HG02642 (cell line): ENCODE data around the gene DPEP2.

Experiments used
- ATAC-seq: cut with Tn5 transposase; IDR thresholded peaks from one replicate; pipeline ENCODE4 v1.9.1; 2021; ENCODE audit warnings: mild to moderate bottlenecking; ENCODE audit not compliant: unreplicated experiment, poor library complexity

Gene DPEP2

DNA sequence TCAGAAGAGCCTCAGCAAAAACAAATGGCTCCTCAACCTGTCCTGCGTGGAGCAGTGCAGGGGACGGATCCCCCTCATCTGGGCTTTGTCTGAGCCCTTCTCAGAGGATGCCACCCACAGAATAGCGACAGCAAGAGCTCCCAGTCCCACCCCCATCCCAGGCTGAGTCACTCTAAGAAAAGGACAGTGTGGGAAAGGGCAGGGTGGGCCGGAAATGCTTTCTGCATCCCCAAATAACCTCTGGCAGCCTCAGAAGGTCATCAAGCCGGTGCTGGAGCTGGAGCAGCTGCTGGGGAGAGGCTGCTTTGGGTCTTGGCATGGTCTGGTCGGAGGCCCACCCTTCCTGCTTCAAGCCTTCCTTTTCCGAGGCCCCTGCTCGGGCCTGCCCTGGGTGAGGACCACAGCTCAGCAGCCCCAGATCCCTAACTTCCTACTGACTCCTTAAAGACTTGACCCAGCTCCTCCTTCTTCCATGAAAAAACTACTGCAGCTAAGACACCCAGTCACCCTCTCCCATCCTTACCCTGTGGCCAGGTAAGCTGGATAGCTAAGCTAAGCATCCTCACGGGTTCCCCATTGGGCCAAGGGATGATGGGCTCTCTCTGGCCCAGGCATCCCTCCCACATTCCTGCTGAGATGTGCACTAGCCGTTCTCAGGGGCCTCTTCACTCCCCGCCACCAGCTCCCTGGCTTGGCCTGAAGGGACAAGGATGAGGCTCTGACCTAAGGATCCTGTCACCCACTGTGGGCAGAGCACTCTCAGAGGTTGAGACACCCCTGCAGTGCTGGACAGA is 39.6 kb downstream of the DPEP2 start:
- no peak for ATAC-seq

GRCh38 chr16:67957622-67958021 is 41.7 kb downstream of the DPEP2 start:
- no peak for ATAC-seq

GRCh38 chr16:67954421-67955196 is 44.7 kb downstream of the DPEP2 start:
- no peak for ATAC-seq

DNA sequence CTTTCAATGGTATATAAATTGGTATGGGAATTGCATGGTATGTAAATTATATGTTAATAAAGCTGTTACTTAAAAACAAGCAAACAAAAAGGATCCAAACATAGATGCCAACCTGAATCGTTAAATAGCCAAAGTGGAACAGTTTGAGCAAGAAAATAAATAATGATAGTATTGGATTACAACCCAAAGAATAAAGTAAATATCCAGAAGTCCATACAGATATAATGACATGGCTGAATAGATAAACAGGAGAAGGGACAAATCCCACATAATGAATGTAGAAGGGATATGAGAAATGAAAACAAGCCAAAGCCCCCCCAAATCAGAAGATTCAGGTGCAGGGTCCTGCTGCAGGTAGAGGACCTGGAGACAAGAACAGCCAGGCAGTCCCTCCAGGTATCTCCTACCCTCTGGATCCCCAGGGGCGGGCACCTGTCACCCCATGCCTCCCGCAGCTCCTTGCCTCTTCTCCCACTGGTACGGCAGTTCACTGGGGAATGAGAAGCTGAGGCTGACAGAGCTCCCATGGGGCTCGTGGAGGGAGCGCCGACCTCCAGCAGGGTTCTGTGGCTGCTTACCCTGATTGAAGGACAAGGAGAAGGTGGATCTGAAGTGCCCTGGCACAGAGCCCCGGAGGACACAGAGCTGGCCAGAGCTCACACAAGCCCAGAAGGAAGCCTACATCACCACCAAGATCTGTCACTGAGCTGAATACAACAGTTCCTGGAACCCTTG is 45.5 kb downstream of the DPEP2 start:
- ATAC-seq, result no peak

DNA sequence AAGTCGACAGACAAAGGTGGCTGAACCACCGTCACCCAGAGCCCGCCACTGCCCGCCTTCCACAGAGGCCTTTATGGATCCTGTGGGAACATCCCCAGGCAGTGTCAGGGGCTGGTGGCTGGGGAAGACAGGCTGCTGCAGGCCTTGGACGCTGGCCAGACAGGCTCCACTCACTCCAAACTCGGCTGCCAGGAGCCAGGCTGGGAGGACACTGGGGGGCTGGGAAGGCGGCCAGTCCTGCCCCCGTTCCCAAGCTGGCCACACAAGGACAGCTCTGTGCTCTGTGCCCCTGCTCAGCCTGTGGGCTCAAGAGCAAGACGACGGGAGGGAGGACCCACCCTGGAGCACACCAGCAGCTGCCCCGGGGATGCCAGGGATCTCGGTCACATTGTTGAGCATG is 47.8 kb downstream of the DPEP2 start:
- ATAC-seq, result no peak

DNA sequence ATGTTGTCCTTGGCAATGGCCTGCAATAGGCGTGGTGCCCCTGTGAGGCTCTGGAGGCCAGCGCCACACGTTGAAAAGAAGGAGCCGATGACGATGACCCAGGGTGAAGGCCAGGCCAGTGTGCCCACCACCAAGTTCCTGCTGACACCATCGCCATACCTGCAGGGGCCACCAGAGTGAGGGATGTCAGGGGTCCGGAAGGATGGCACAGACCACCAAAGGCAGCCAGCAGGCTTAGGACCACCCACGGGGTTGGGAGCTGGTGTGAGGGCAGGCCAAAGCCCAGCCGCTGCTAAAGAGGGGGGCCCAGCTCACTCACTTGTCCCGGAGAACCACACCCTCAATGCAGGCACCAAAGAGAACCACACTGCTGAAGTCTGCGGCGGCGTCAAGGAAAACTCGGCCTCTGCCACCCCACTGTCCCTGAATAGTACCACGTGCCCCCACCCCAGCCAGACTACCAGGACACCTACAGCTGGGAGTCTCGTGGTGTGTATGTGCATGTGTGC is 48.9 kb downstream of the DPEP2 start:
- no peak for ATAC-seq

- no peak for ATAC-seq
Observed at GRCh38 chr16:67949645-67950044, 49.6 kb downstream of the DPEP2 start.

DNA sequence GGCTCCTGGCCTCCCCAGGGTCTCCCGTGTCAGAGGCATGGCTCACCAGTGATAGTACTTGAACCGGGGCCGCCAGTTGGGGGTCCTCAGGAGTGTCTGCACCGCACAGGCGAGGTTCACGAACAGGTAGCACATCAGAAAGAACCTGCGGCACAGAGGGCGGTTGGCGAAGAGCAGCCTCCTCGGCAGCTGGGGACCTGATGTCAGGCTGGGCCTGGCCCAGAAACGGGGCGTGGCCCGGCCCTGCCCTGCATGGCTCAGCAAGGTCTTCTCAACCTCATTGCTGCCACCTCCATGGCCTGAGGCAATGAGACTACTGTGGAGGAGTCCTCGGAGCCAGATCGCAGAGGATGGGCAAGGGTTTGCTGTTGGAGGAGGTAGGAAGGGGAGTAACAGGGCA is 51.3 kb downstream of the DPEP2 start:
- ATAC-seq, result no peak

DNA sequence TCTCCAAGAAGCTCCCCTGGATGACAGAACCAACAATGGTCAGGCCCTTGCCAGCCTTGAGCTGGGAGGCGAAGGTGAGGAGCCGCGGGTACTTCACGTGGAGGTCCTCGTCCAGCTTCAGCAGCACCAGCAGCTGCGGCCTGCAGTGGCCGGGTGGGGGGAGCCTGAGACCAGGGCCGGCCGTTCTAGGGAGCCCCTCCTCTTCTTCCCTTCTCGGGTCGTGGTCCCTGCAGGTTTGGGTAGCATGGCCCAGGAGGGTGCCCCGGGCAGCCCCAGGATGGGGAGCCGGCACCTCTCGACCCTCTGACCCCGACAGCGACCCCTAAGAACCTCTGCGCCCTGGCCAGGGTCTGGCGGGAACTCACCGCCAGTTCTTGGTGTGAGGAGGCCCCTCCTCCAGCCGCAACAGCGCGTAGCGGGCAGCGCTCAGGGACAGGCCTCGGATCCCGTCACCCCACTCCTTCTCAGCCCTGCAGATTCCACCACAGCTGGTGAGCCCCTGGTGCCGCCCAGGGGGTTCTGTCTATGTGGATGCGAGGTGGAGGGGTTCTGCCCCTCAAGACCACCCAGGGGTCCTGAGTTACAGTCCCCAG is 52.2 kb downstream of the DPEP2 start:
- ATAC-seq, result no peak

- ATAC-seq, result no peak
Observed at GRCh38 chr16:67946128-67946569, 53.1 kb downstream of the DPEP2 start.

DNA sequence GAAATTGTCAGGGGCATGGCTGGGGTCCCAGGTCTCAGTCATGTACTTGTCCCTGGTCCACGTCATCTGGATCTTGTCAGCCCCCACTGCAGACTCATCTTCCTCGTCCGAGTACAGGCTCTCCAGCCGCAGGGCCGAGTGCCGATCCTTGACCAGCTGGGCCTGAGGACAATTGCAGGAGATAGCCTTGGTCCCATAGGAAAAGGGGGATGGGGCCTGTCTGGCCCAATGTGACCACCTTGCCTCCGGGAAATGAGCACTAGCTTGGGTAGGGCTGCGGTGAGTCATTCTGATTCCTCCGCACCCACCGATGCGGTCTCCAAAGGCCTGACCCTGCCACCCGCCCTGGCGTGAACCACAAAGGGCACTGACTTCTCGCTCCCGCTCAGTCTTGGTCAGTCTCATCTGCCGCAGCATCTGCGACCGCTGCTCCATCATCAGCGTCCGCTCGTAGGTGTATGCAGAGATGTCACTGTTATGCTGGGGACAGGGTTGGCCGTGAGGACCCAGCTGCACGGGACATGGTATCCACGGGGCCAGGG is 53.8 kb downstream of the DPEP2 start:
- no peak for ATAC-seq

GRCh38 chr16:67944690-67945391 is 54.4 kb downstream of the DPEP2 start:
- no peak for ATAC-seq

DNA sequence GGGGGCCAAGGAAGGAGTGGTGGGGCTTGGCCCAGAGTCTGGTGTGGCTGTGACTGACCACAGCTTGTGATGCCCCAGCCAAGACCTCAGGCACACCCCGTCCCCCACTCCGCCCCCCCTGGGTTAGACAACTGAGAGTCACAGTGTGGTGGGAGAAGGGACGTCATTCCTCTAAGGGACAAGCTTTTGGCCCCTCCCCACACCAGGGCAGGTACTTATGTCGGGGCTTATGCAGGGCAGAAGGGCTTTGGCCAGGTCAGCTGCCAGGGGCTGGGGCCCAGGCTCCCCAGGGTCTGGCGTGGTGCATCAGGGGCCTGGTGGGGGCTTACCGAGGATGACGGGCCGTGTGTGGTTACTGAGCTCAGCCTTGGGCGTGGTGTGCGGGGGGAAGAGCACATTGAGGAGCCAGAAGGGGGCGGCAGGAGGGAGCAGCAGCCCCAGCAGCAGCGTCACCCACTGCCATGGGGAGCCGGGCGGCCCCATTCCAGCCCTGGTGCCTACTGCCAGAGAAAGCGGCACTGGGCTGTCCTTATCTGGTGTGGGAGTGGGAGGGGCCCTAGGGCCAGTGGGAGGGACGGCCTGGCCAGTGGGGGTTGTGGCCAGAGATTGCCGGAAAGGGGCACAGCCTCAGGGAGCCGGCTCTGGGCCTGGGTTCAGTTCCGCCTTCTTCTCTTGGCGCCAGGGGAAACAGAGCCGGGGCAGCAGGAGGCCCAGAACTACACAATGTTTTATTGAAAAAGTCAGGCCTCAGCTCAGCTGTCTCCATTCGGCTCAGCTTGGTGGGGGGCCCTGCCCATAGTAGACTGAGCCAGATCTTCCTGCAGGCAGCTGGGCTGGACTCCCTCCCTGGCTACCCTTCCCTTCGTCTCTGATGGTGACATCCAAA is 55.4 kb downstream of the DPEP2 start, which contains the start of gene LCAT:
Gene LCAT (minus strand): TSS at position 502 of the 886 bp plus-strand sequence. CDS start 19 bp downstream, at position 483.
- no peak for ATAC-seq

DNA sequence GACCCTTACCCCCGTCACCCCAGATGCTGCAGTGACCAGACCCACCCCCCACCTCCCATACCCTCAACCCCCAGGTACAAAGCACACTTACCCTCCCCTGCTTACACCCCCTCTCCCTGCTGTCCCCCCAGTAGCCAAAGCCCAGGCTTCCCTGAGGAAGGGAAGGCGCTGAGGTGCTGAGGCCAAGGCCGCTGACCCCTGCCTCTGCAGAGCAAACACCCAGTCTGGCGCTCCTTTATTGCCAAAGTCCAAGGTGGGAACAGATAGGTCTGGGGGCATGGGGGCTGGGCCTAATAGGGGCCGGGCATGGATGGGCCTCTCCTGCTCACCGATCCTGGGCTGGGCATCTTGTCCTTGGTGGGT is 56.0 kb downstream of the DPEP2 start:
- ATAC-seq, result no peak

- no peak for ATAC-seq
Observed at GRCh38 chr16:67942510-67943255, 56.6 kb downstream of the DPEP2 start.

DNA sequence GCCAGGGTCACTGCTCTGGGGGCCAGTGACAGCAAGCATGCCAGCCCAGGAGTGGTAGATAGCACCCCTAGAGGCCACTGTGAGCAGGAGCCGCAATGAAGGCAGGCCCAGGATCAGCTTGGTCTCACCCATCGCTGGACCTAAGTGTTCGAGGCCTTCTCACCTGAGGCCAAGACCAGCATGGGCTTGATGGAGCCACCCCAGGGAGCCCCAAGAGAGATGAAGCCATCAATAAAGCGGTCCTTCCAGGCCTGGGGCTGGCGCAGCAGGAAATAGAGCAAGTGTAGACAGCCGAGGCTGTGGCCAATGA is 57.1 kb downstream of the DPEP2 start:
- no peak for ATAC-seq

DNA sequence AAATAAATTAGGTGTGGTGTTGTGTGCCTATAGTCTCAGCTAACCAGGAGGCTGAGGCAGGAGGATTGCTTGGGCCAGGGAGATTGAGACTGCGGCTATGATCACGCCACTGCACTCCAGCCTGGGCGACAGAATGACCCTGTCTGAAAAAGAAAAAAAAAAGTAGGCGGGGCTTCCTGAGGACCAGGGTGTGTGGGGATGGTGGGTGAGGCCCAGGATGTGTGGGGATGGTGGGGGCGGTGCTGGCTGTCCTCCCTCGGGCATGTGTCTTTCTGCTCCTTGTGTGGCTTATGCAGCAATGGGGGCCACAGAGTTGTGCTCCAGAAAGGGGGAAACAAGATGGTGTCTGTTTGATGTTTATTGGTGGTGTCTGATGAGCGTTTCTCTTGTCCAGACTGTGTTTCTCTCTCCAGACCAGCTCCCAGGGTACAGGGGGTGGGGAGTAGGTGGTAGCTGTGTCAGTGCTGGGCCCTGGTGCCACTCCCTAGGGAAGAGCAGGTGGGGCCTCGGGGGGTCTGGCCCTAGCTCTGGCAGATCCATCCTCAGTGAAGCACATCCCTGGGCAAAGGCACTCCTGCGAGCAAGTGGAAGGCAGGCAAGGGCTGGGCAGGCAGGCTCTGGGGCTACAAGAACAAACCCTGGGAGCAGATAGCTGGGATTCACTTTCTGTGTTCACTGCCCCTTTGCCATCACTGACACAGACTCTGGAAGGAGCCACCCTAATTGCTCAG is 57.6 kb downstream of the DPEP2 start:
- ATAC-seq, result no peak
